PFSK-1 (cell line): ENCODE measurements around the gene NOX4.

ENCODE experiments used
- FOXP2 ChIP-seq: optimal IDR thresholded peaks from 2 replicates; pipeline ENCODE3; 2011; ENCODE audit warnings: borderline replicate concordance, control low read depth, inconsistent platforms; ENCODE audit not compliant: insufficient read depth; ENCODE audit errors: extremely low read length, extremely low read depth
- POLR2AphosphoS5 ChIP-seq: IDR thresholded peaks from 2 replicates; pipeline ENCODE4 v1.6.1; 2012; ENCODE audit warnings: low read depth, mild to moderate bottlenecking, control low read depth, low read length, moderate library complexity
- REST ChIP-seq, 2 experiments: IDR thresholded peaks; 2 replicates each; pipeline versions ENCODE4 v1.6.1 to v1.8.0; 2011 to 2012; ENCODE audit warnings: low read depth in 2 of 2, low read length in 2 of 2, control low read depth in 1 of 2, inconsistent platforms in 1 of 2, mild to moderate bottlenecking in 1 of 2, moderate library complexity in 1 of 2; ENCODE audit not compliant: insufficient read depth in 1 of 2
- SIN3A ChIP-seq: IDR thresholded peaks from 2 replicates; pipeline ENCODE4 v1.6.1; 2012; ENCODE audit warnings: mild to moderate bottlenecking, low read length, moderate library complexity, borderline replicate concordance; ENCODE audit not compliant: insufficient read depth
- TAF1 ChIP-seq: IDR thresholded peaks from 2 replicates; pipeline ENCODE4 v1.6.1; 2012; ENCODE audit warnings: low read length, control low read depth, borderline replicate concordance; ENCODE audit not compliant: insufficient read depth

The NOX4 gene

DNA sequence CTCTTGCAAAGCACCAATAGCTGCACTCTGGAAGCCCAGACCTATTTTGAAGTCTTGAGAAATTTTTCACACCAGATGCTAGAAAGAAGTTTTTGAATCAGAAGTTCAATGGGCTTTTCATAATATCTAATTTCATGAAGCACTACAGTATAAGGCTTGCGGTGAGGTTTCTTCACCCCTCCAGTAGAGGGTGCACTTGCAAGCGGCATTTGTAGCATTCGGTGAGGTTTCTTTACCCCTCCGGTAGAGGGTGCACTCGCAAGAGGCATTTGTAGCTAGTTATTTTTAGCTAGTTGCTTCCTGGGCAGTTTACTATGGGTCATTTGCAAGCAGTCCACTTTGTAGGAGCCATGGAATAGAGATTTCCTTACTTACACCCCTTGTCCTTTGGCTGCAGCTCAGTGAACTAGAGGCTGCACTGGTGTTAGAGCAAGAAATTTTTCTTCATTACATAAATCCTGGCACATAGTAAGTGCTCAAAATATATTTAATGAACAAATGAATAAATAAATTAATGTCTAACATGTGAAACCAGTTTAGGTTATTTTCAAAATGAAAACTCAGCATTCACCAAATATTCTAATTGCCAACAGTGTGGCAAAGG lies 7.8 kb upstream of the NOX4 start:
- TF ChIP-seq SIN3A, result no peak
- no peak for TF ChIP-seq POLR2AphosphoS5
- TF ChIP-seq TAF1, result no peak
- no peak for TF ChIP-seq REST (IDR thresholded peaks at IDR 0.05; ENCODE audit: insufficient read depth in 1 of 2, low read depth in 2 of 2, low read length in 2 of 2)
- TF ChIP-seq FOXP2, result no peak

DNA sequence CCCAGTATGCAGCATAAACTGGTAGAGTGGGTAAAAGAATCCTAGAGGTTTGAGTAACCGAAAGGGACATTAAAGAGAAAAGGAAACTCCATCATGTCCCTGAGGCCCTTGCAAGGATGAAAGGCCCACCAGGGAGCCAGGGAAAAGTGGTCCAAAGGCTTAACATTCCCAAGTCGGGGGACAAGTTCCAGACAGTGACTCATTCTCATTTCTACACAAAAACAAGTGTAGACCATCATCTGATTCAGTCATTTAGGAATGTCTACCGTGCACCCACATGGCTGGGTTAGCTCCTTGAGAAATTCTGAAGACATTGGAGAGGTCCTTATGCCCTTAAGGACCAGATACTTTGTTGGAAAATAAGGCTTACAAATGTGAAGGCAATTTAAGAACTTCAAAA lies 4.8 kb upstream of the NOX4 start:
- TF ChIP-seq FOXP2 (no peak), POLR2AphosphoS5 (no peak), TAF1 (no peak), REST (IDR thresholded peaks at IDR 0.05; ENCODE audit: insufficient read depth in 1 of 2, low read depth in 2 of 2, low read length in 2 of 2) (no peak), SIN3A (no peak)

GRCh38 chr11:89493431-89493830 lies 2.3 kb upstream of the NOX4 start:
- no peak for TF ChIP-seq TAF1
- no peak for TF ChIP-seq POLR2AphosphoS5
- no peak for TF ChIP-seq REST (IDR thresholded peaks at IDR 0.05; ENCODE audit: insufficient read depth in 1 of 2, low read depth in 2 of 2, low read length in 2 of 2)
- no peak for TF ChIP-seq SIN3A
- no peak for TF ChIP-seq FOXP2

DNA sequence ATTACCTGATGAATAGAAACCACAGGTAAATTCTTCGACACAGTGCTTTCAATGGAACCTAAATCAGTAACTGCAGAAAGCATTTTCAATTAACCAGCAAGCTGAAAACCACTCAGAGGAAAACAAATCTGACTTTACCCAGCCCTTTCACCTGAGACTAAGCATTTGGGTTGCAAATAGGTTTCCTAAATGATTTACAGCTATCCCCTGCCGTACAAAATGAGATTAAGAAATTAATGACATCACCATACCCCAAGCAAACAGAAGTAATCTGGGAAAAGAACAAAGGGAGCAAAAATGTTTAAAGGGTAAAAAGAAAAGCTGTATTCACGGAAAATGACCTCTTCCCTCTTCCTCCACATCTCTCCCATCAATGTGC lies 584 bp downstream of the NOX4 start:
- no peak for TF ChIP-seq TAF1

DNA sequence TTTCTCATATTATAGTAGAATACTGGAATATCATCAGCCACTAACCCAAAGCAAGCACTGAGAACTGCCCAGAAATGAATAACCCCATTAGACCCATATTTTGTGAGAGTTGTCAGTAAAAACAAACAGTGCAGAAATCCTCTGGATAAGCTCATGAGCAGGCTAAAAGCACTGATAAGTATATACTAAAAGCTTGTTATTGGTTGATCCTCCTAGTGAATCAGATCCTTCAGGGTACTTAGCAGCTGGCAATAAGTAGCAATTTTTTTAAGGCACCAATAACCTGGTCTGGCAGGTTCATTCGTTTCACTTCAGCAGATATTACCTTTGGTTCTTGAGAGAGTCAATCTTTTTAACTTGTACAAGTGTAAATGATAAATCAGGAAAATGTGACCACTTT lies 1.2 kb downstream of the NOX4 start:
- TF ChIP-seq SIN3A (no peak), FOXP2 (no peak), TAF1 (no peak), POLR2AphosphoS5 (no peak), REST (IDR thresholded peaks at IDR 0.05; ENCODE audit: insufficient read depth in 1 of 2, low read depth in 2 of 2, low read length in 2 of 2) (no peak)

DNA sequence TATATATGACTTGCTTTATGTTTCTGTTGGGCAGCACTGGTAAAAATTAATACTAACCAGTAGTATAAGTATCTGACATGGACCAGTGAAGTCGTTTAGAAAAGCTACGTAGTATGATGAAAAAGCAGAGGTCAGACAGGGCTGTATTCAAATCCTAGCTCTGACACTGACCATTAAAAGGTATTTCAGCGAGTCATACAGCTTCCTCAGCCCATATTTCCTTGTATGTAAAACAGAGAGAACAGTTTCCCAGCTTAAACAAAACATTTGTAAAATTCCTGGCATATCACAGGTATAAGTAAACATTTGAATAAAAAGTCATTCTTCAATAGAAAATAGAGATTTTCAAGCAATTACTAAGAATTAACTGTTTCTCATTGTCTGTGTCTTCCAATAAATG lies 4.2 kb downstream of the NOX4 start:
- TF ChIP-seq POLR2AphosphoS5 (no peak), TAF1 (no peak), FOXP2 (no peak), REST (IDR thresholded peaks at IDR 0.05; ENCODE audit: insufficient read depth in 1 of 2, low read depth in 2 of 2, low read length in 2 of 2) (no peak), SIN3A (no peak)
